Measurements from ENCODE around the gene FCGR2B. TPM values are rescaled to one million over a fixed set of nuclear protein-coding genes. Genes with fewer than 3 reads are reported as not detected.
A peak's percentile ranks its signal among the peaks of the same experiment; 100 is the strongest.
"Not testable (repeated sequence)": the region's sequence is repeated elsewhere in the genome, so short reads cannot be mapped to it uniquely, and the experiment has no call there.

Gene FCGR2B
- total RNA-seq, 4 donors from 2014 or later: 18.6 to 50.9 (median 32.3) TPM

- H3K36me3 ChIP-seq: no peaks in the 10 kb centered on the region
- 95 to 100% methylated on average over 3 to 4 of the region's 4 CpGs for WGBS, 2 donors
- no peak for TF ChIP-seq EP300 (IDR thresholded peaks at IDR 0.05)
- no peak for TF ChIP-seq CTCF (IDR thresholded peaks at IDR 0.05)
- TF ChIP-seq POLR2A (IDR thresholded peaks at IDR 0.05): no peak
- H3K4me1 ChIP-seq: no peaks in the 10 kb centered on the region
- no peak within 1 kb of the TSS for H3K27ac ChIP-seq
- no peaks in the 10 kb centered on the region for H3K27me3 ChIP-seq
- H3K4me3 ChIP-seq: no peak within 1 kb of the TSS
- no peak for DNase-seq (ENCODE audit: low spot score in 2 of 2)
- H3K9me3 ChIP-seq: no peaks in the 10 kb centered on the region
These were observed 31.9 kb upstream of the FCGR2B start, which contains the start of gene FCGR3B for GRCh38 chr1:161631076-161631475. Gene FCGR3B, minus strand, starts transcription at chr1:161631176. Its CDS starts 82 bp downstream, at chr1:161631094.

GRCh38 chr1:161634993-161635392 is 27.9 kb upstream of the FCGR2B start:
- H3K27ac ChIP-seq; H3K9me3 ChIP-seq; H3K4me1 ChIP-seq; DNase-seq (ENCODE audit: low spot score in 2 of 2); H3K27me3 ChIP-seq; H3K36me3 ChIP-seq; H3K4me3 ChIP-seq: not testable (repeated sequence)
- 47 to 63% methylated on average over 2 of the region's 2 CpGs for WGBS, 2 donors

GRCh38 chr1:161636189-161636782 is 26.7 kb upstream of the FCGR2B start:
- H3K4me3 ChIP-seq; H3K36me3 ChIP-seq; H3K27me3 ChIP-seq; DNase-seq (ENCODE audit: low spot score in 2 of 2); H3K27ac ChIP-seq; H3K4me1 ChIP-seq; H3K9me3 ChIP-seq: not testable (repeated sequence)
- WGBS, 2 donors: 38% methylated on average over 1 of the region's 1 CpG; no CpG with 5 or more reads in 1 of the 2 donors

GRCh38 chr1:161636976-161637375 is 26.0 kb upstream of the FCGR2B start:
- not testable (repeated sequence) for H3K36me3 ChIP-seq; H3K4me3 ChIP-seq; H3K27ac ChIP-seq; DNase-seq (ENCODE audit: low spot score in 2 of 2); H3K9me3 ChIP-seq; H3K4me1 ChIP-seq; H3K27me3 ChIP-seq
- 89 to 99% methylated on average over 3 of the region's 3 CpGs for WGBS, 2 donors

- H3K4me3 ChIP-seq; H3K9me3 ChIP-seq; DNase-seq (ENCODE audit: low spot score in 2 of 2); H3K27ac ChIP-seq; H3K27me3 ChIP-seq; H3K4me1 ChIP-seq; H3K36me3 ChIP-seq: not testable (repeated sequence)
- WGBS, 2 donors: no CpG with 5 or more reads among the region's 6 CpGs
These were observed 24.5 kb upstream of the FCGR2B start for GRCh38 chr1:161638251-161638993.

- not testable (repeated sequence) for DNase-seq (ENCODE audit: low spot score in 2 of 2); H3K4me1 ChIP-seq; H3K36me3 ChIP-seq; H3K27me3 ChIP-seq; H3K9me3 ChIP-seq; H3K27ac ChIP-seq; H3K4me3 ChIP-seq
- WGBS, 2 donors: 40% methylated on average over 1 of the region's 2 CpGs; no CpG with 5 or more reads in 1 of the 2 donors
These were observed 23.7 kb upstream of the FCGR2B start for GRCh38 chr1:161639203-161639602.

GRCh38 chr1:161642697-161643096 is 20.2 kb upstream of the FCGR2B start:
- H3K4me3 ChIP-seq; H3K4me1 ChIP-seq; H3K27ac ChIP-seq; H3K27me3 ChIP-seq; DNase-seq (ENCODE audit: low spot score in 2 of 2); H3K9me3 ChIP-seq; H3K36me3 ChIP-seq: not testable (repeated sequence)
- TF ChIP-seq CTCF (IDR thresholded peaks at IDR 0.05): peak in 1 of 5 experiments; percentile 25
- WGBS, 2 donors: 63 to 67% methylated on average over 1 of the region's 1 CpG

GRCh38 chr1:161643481-161644208 is 19.3 kb upstream of the FCGR2B start:
- not testable (repeated sequence) for H3K27me3 ChIP-seq, H3K4me3 ChIP-seq
- 72 to 81% methylated on average over 1 to 5 of the region's 5 CpGs for WGBS, 2 donors

GRCh38 chr1:161644855-161645254 is 18.1 kb upstream of the FCGR2B start:
- not testable (repeated sequence) for DNase-seq (ENCODE audit: low spot score in 2 of 2); H3K36me3 ChIP-seq
- WGBS, 2 donors: 35 to 67% methylated on average over 1 of the region's 1 CpG

More at GRCh38 chr1:161643481-161644208, 19.3 kb upstream of the FCGR2B start:
- not testable (repeated sequence) for H3K27ac ChIP-seq; DNase-seq (ENCODE audit: low spot score in 2 of 2); H3K9me3 ChIP-seq; H3K36me3 ChIP-seq; H3K4me1 ChIP-seq

More at GRCh38 chr1:161644855-161645254, 18.1 kb upstream of the FCGR2B start:
- H3K27ac ChIP-seq, H3K4me1 ChIP-seq, H3K27me3 ChIP-seq, H3K9me3 ChIP-seq, H3K4me3 ChIP-seq: not testable (repeated sequence)
